HepG2 (cell line): ENCODE data around the gene RNF135. TPM values are rescaled to one million over a fixed set of nuclear protein-coding genes. Genes with fewer than 3 reads are reported as not detected.

Experiments used
- polyA plus RNA-seq, 8 experiments: library from polyadenylated mRNA; depleted of rRNA in 3 of 8; stranded (reverse) in 7 of 8; unstranded in 1 of 8; fragments of >200 nt; fragmentation: Illumina TruSeq in 4 of 8; extraction: Trizol in 4 of 8; gene quantifications; 2 replicates each; pipeline versions ENCODE4 v1.2.1 to v1.2.3, GENCODE V29; 2011 to 2016; ENCODE audit warnings: low read depth in 4 of 8, missing spikeins in 1 of 8, mixed read lengths in 1 of 8; ENCODE audit not compliant: insufficient read depth in 1 of 8
- small RNA-seq, 3 experiments: library from RNA; depleted of rRNA; stranded (forward); fragments of <200 nt; gene quantifications; one replicate each; pipeline ENCODE3, GENCODE V24; 2012; ENCODE audit warnings: low read depth in 2 of 3, low replicate concordance in 1 of 3; ENCODE audit not compliant: insufficient read length in 3 of 3, insufficient read depth in 2 of 3
- total RNA-seq, 5 experiments: library from RNA; depleted of rRNA; stranded (reverse); fragments of >200 nt; fragmentation: Illumina TruSeq; extraction: Trizol; gene quantifications; 2 replicates each; pipeline ENCODE4 v1.2.3, GENCODE V29; 2016; ENCODE audit warnings: low read depth in 1 of 5

The RNF135 gene
- total and polyA plus RNA-seq, 2 of the 13 experiments (the other 11 are each of a cell fraction or from before 2014, with no cell fraction given): not detected

Small RNA genes within 50 kb of the gene (small RNA-seq; reads per million reads assigned to genes)
- gene AC138207.3 (0 reads per million in 3 experiments), gene RN7SL138P (0 reads per million in 3 experiments)

Other genes starting within 250 kb of the RNF135 start
- gene CRLF3, start 146.3 kb upstream of the RNF135 start, total RNA-seq (2016; rRNA removed; fragmentation: Illumina TruSeq; extraction: Trizol): 9.1 and 13.2 TPM in 2 replicates
- gene CRLF3, start 146.3 kb upstream of the RNF135 start, polyA plus RNA-seq (2011; rRNA removed): 4.9 and 6.4 TPM in 2 replicates
- 10.7 and 18.1 TPM in 2 replicates for gene ATAD5, start 139.1 kb upstream of the RNF135 start, total RNA-seq (2016; rRNA removed; fragmentation: Illumina TruSeq; extraction: Trizol)
- 1.1 and 1.8 TPM in 2 replicates for gene ATAD5, start 139.1 kb upstream of the RNF135 start, polyA plus RNA-seq (2011; rRNA removed)
- gene TEFM, start 64.8 kb upstream of the RNF135 start, total RNA-seq (2016; rRNA removed; fragmentation: Illumina TruSeq; extraction: Trizol): 20.0 and 32.3 TPM in 2 replicates
- 5.4 and 7.0 TPM in 2 replicates for gene TEFM, start 64.8 kb upstream of the RNF135 start, polyA plus RNA-seq (2011; rRNA removed)
- 0.51 and 0.73 TPM in 2 replicates for gene ADAP2, start 49.1 kb upstream of the RNF135 start, total RNA-seq (2016; rRNA removed; fragmentation: Illumina TruSeq; extraction: Trizol)
- 0.39 and 0.70 TPM in 2 replicates for gene ADAP2, start 49.1 kb upstream of the RNF135 start, polyA plus RNA-seq (2011; rRNA removed)
- gene NF1, start 123.9 kb downstream of the RNF135 start, total RNA-seq (2016; rRNA removed; fragmentation: Illumina TruSeq; extraction: Trizol): 21.5 and 35.4 TPM in 2 replicates
- 26.5 and 26.8 TPM in 2 replicates for gene NF1, start 123.9 kb downstream of the RNF135 start, polyA plus RNA-seq (2011; rRNA removed)